ENCODE data around the gene FOXL2. TPM values are rescaled to one million over a fixed set of nuclear protein-coding genes. Genes with fewer than 3 reads are reported as not detected.

The FOXL2 gene
- 1.2 and 1.9 TPM in 2 replicates for total RNA-seq (2014; rRNA removed; shearing (Covaris generic))

GRCh38 chr3:138946663-138947494 is at the start of gene FOXL2, which contains the start of gene FOXL2NB:
Gene FOXL2 (minus strand): TSS chr3:138947137. CDS start chr3:138946722, 415 bp downstream.
Gene FOXL2NB (plus strand): TSS chr3:138947217. CDS start chr3:138947365, 148 bp downstream.
- DNase-seq (ENCODE audit: low spot score): peak; percentile 13

- no peak for DNase-seq (ENCODE audit: low spot score)
Measured at GRCh38 chr3:138995706-138996105, 48.8 kb upstream of the FOXL2 start.

- DNase-seq (ENCODE audit: low spot score): no peak
Measured at GRCh38 chr3:138987181-138987580, 40.2 kb upstream of the FOXL2 start.

- no peak for DNase-seq (ENCODE audit: low spot score)
Measured at GRCh38 chr3:138985932-138986331, 39.0 kb upstream of the FOXL2 start.

GRCh38 chr3:138984816-138985215 is 37.9 kb upstream of the FOXL2 start:
- no peak for DNase-seq (ENCODE audit: low spot score)

- DNase-seq (ENCODE audit: low spot score): no peak
Measured at GRCh38 chr3:138976047-138976446, 29.1 kb upstream of the FOXL2 start.

- no peak for DNase-seq (ENCODE audit: low spot score)
Measured at GRCh38 chr3:138975351-138975750, 28.4 kb upstream of the FOXL2 start.

GRCh38 chr3:138974462-138974861 is 27.5 kb upstream of the FOXL2 start:
- DNase-seq (ENCODE audit: low spot score): peak; percentile 37

- no peak for DNase-seq (ENCODE audit: low spot score)
Measured at GRCh38 chr3:138972941-138973340, 26.0 kb upstream of the FOXL2 start.

- no peak for DNase-seq (ENCODE audit: low spot score)
Measured at GRCh38 chr3:138971766-138972320, 24.9 kb upstream of the FOXL2 start.

GRCh38 chr3:138964923-138965322 is 18.0 kb upstream of the FOXL2 start:
- no peak for DNase-seq (ENCODE audit: low spot score)

- no peak for DNase-seq (ENCODE audit: low spot score)
Measured at GRCh38 chr3:138964264-138964663, 17.3 kb upstream of the FOXL2 start.

GRCh38 chr3:138962854-138963560 is 16.1 kb upstream of the FOXL2 start:
- no peak for DNase-seq (ENCODE audit: low spot score)

GRCh38 chr3:138960417-138960852 is 13.5 kb upstream of the FOXL2 start:
- DNase-seq (ENCODE audit: low spot score): no peak

- no peak for DNase-seq (ENCODE audit: low spot score)
Measured at GRCh38 chr3:138950701-138951100, 3.8 kb upstream of the FOXL2 start.

GRCh38 chr3:138950006-138950644 is 3.2 kb upstream of the FOXL2 start:
- DNase-seq (ENCODE audit: low spot score): no peak

- DNase-seq (ENCODE audit: low spot score): no peak
Measured at GRCh38 chr3:138949445-138950005, 2.6 kb upstream of the FOXL2 start.

- DNase-seq (ENCODE audit: low spot score): no peak
Measured at GRCh38 chr3:138949002-138949418, 2.1 kb upstream of the FOXL2 start.

GRCh38 chr3:138948371-138949001 is 1.5 kb upstream of the FOXL2 start:
- no peak for DNase-seq (ENCODE audit: low spot score)

GRCh38 chr3:138947495-138948121 is 671 bp upstream of the FOXL2 start:
- DNase-seq (ENCODE audit: low spot score): no peak
